Breast epithelium (tissue), 3 donors: ENCODE data around the gene HTRA3.

ENCODE experiments used
- CTCF ChIP-seq, 3 donors: fragments of 450-650 bp; IDR thresholded peaks; one replicate each; pipeline ENCODE4 v1.5.1; 2016 to 2017; ENCODE audit warnings: antibody characterized with exemption in 3 of 3, mild to moderate bottlenecking in 3 of 3, moderate library complexity in 3 of 3
- POLR2A ChIP-seq: fragments of 450-650 bp; IDR thresholded peaks from one replicate; pipeline ENCODE4 v1.6.1; 2016; ENCODE audit warnings: antibody characterized with exemption, mild to moderate bottlenecking, moderate library complexity

- no peak for TF ChIP-seq POLR2A
- TF ChIP-seq CTCF (IDR thresholded peaks at IDR 0.05), result no peak
These were observed 39.5 kb upstream of the HTRA3 start for GRCh38 chr4:8230033-8230432.
